Measurements from ENCODE around the gene MCOLN3.

MCOLN3 gene

DNA sequence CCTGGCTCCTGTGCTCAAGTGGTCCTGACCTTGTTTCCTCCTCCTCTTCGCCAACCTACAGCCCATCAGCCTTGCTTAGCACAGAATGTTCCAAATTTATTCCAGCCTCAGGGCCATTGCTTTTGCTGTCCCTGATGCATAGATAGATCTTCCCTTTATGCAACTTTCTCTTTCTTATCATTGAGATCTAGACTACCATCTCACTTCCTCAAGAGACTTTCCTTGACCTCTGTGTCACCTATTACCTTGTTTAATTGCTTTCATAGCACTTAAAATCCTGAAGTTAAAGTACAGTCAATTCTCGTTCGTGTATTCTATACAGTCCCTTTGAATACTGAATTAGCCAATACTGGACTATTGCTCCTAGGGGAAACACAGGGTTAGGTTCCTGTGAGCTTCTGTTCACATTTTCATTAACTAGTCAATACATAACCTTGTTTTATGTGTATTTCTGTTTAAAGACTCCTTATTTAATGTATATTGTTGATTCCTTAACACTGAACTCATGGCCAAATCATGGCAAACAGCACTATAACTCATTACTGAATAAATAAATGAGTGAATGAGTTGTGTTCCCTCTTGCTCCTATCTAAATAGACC, 26.2 kb upstream of the MCOLN3 start:
- H3K27ac ChIP-seq, result no peak overlapping the region
- no peaks in the 10 kb centered on the region for H4K20me1 ChIP-seq
- no peaks in the 10 kb centered on the region for H3K4me1 ChIP-seq
- no peak overlapping the region for H3K9ac ChIP-seq
- H3K4me2 ChIP-seq, result no peak overlapping the region
- no peaks in the 10 kb centered on the region for H3K36me3 ChIP-seq
- no peak overlapping the region for H3K4me3 ChIP-seq
- no peak for TF ChIP-seq Cebpa-rat (IDR thresholded peaks at IDR 0.05)
- H3K27me3 ChIP-seq, result no peaks in the 10 kb centered on the region
- H3K9me3 ChIP-seq (replicated peaks in 1 of 11), result peaks cover 8 to 31% (median 23%) of the 10 kb centered on the region in 11 experiments; a peak in 18 of 22 replicates

DNA sequence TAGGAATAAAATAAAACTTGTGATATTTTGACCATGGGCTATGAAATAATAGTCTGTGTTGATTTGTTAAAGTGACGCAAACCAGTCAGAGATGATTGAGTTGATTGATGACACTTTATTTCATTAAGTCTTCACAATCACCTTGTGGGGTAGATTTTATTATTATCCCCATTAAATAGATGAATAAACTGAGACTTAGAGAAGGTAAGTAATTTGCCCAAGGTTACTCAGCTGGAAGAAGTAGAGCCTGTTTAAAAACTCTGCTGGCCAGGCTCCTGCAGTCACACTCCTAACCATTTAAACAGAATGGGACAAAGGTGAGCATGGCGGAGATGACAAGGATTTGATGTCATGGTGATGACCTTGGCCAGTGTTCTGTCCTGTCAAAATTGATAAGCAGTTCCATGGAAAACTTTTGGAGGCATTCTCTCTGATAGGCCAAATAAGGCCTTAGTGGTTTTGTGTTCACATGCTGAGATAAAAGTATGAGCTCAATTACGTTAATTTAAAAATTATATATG, 22.7 kb upstream of the MCOLN3 start:
- H3K4me1 ChIP-seq, result no peaks in the 10 kb centered on the region
- H3K27me3 ChIP-seq, result no peaks in the 10 kb centered on the region
- peaks cover 0 to 19% (median 13%) of the 10 kb centered on the region in 11 experiments; a peak in 14 of 22 replicates for H3K9me3 ChIP-seq (replicated peaks in 1 of 11)
- no peak overlapping the region for H3K9ac ChIP-seq
- no peak for TF ChIP-seq Cebpa-rat (IDR thresholded peaks at IDR 0.05)
- no peaks in the 10 kb centered on the region for H4K20me1 ChIP-seq
- no peaks in the 10 kb centered on the region for H3K36me3 ChIP-seq
- no peak overlapping the region for H3K4me2 ChIP-seq
- no peak overlapping the region for H3K4me3 ChIP-seq
- H3K27ac ChIP-seq, result no peak overlapping the region

DNA sequence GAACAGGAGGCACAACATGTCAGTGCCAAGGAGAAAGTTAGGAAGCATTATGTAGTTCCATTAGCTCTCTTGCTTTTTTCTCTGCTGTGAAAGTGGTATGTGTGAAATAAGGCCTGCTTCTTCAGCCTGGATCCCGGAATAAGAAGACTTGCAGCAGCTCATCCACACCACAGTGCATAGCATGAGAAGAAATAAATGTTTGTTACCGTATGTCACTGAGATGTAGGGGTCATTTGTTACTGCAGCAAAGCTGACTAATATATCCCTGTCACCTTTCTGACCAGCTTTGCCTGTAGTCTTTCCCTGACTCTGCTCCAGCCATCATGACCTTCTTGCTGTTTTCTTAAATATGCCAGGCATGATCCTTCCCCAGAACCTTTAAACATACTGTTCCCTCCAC, 20.5 kb upstream of the MCOLN3 start:
- no peak overlapping the region for H3K27ac ChIP-seq
- no peak overlapping the region for H3K4me3 ChIP-seq
- no peak for TF ChIP-seq Cebpa-rat (IDR thresholded peaks at IDR 0.05)
- no peaks in the 10 kb centered on the region for H3K27me3 ChIP-seq
- no peak overlapping the region for H3K9ac ChIP-seq
- H3K4me1 ChIP-seq, result no peaks in the 10 kb centered on the region
- H4K20me1 ChIP-seq, result no peaks in the 10 kb centered on the region
- H3K4me2 ChIP-seq, result no peak overlapping the region
- no peaks in the 10 kb centered on the region for H3K36me3 ChIP-seq
- H3K9me3 ChIP-seq (replicated peaks in 1 of 11), result no peaks in the 10 kb centered on the region

DNA sequence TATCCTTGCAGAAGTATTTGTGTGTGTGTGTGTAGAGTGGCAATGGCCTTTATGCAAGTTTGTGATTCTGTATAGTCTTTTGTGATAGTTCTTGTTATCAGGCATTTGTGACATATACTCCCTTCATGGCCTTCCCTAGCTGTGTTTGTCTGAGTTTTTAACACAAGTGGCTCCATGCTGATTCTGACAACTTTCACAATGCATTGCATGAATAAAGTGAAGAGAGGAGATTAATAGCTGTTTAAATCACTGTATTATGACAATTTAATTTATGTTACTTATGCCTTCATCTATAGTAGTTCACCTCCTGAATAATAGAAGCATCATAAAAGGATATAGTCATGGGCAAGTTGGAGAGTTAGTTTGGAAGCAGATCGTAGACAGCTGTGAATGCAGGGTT, 17.2 kb upstream of the MCOLN3 start:
- Histone ChIP-seq H3K9me3 (replicated peaks in 1 of 11) (no peaks in the 10 kb centered on the region), H3K4me1 (peaks cover 8 to 18% (median 14%) of the 10 kb centered on the region in 10 experiments; a peak in 18 of 20 replicates), H3K36me3 (no peaks in the 10 kb centered on the region), H3K27ac (no peak overlapping the region), H3K9ac (no peak overlapping the region), H3K27me3 (no peaks in the 10 kb centered on the region), H3K4me2 (no peak overlapping the region), H3K4me3 (no peak overlapping the region), H4K20me1 (no peaks in the 10 kb centered on the region)
- TF ChIP-seq Cebpa-rat (IDR thresholded peaks at IDR 0.05), result no peak

DNA sequence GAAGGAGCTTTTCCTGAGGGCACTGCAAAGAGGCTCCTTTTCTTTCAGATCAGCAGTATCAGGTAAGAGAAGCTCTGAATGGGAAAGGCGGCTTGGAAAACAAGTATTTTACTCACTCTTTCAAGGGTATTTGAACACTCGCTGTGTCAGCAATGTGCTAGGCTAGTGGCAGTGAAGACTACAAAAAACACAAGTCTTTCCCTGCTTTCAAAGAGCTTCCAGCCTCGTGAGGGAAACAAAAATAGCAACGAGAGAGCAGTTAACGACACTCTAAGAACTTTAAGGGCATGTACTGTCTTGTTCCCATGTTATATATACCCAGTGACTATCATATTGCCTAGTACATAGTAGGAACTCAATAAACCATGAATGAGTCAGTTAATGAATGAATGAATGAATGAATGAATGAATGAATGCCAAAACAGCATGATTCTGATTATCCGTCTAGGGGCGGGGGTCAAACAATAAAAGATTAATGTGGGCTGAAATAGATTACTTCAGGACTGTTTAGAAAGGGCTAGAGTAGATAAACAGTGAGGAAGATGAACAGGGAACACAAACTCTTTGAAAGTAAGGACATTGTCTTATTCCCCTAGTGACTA, 14.2 kb upstream of the MCOLN3 start:
- no peaks in the 10 kb centered on the region for H3K9me3 ChIP-seq (replicated peaks in 1 of 11)
- H3K9ac ChIP-seq, result peak overlapping the region in 2 of 11 experiments; percentile 6 to 72; a peak in 4 of 22 replicates
- no peaks in the 10 kb centered on the region for H4K20me1 ChIP-seq
- peaks cover 12 to 40% (median 15%) of the 10 kb centered on the region in 10 experiments for H3K4me1 ChIP-seq
- H3K4me2 ChIP-seq, result peak overlapping the region; percentile 82 to 95 (median 91)
- H3K36me3 ChIP-seq, result no peaks in the 10 kb centered on the region
- no peak for TF ChIP-seq Cebpa-rat (IDR thresholded peaks at IDR 0.05)
- peak overlapping the region in 2 of 11 experiments; percentile 28 to 68; a peak in 3 of 22 replicates for H3K27ac ChIP-seq
- no peaks in the 10 kb centered on the region for H3K27me3 ChIP-seq
- peak overlapping the region in 6 of 10 experiments; percentile 40 to 60 (median 57); a peak in 8 of 20 replicates for H3K4me3 ChIP-seq

DNA sequence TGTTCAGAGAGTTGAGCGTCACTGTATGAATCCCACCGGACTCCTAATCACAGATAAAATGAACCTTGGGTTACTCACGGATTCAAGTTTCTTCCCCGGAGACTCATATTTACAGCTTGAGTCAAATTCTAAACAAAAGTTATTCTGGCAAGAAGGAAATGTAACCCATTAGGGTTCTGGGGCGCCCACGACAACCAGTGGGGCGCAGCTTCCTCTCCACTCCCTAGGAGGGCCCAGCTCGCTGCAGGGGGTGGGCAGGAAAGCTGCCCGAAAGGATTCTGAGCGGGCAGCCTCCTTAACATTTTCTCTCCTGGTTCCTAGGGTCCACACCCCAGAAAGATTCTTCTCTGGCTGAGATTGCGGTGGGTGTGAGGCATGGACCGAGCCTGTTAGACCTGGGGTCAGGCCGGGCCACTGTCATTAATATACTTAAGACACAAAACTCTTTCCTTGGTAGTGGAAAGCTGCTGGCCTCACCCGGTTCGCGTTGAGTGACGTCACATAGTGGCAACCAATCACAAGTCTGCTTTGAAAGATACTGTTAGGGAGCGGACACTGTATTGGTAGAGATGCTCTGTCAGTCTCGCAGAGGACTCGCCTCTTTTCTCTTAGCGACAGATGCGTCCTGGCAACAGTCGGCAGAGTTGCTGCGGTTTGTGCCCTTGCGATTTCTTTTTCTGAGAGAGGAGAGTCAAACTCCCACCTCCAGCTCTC, 13.6 kb upstream of the MCOLN3 start:
- Histone ChIP-seq H3K9ac (peak overlapping the region; percentile 11 to 72 (median 57); a peak in 19 of 22 replicates), H3K4me3 (peak overlapping the region; percentile 40 to 68 (median 57))

DNA sequence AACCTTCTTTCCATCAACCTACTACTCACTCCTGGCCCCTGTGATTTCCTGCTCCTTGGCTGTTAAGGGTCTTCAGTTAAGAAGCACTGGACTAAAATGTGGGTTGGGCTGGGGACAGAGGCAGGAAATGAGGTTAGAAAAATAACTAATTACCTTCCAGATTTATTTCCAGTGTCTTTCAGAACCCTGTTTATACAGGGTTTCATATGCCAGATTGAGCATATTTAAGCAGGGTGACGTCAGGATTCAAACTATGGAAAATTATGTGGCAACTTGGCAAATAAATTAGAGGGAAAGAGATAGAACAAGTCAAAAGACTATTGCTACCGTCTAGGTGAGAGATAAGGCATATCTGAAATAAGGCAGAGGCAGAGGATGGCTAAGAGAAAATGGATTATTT, 11.7 kb upstream of the MCOLN3 start:
- no peak for TF ChIP-seq Cebpa-rat (IDR thresholded peaks at IDR 0.05)
- Histone ChIP-seq H3K4me2 (no peak overlapping the region; a peak in 1 of 22 replicates), H4K20me1 (no peaks in the 10 kb centered on the region), H3K4me1 (peaks cover 12 to 44% (median 15%) of the 10 kb centered on the region in 10 experiments), H3K4me3 (no peak overlapping the region), H3K27me3 (no peaks in the 10 kb centered on the region), H3K36me3 (no peaks in the 10 kb centered on the region), H3K27ac (no peak overlapping the region), H3K9me3 (replicated peaks in 1 of 11) (no peaks in the 10 kb centered on the region), H3K9ac (no peak overlapping the region)

More for the DNA sequence above, 13.6 kb upstream of the MCOLN3 start:
- Histone ChIP-seq H3K9me3 (replicated peaks in 1 of 11) (no peaks in the 10 kb centered on the region), H3K27me3 (no peaks in the 10 kb centered on the region), H3K36me3 (no peaks in the 10 kb centered on the region), H3K4me1 (peaks cover 12 to 44% (median 15%) of the 10 kb centered on the region in 10 experiments), H4K20me1 (no peaks in the 10 kb centered on the region), H3K4me2 (peak overlapping the region; percentile 82 to 95 (median 91)), H3K27ac (peak overlapping the region in 6 of 11 experiments; percentile 9 to 73 (median 25); a peak in 5 of 22 replicates)
- TF ChIP-seq Cebpa-rat (IDR thresholded peaks at IDR 0.05), result no peak

DNA sequence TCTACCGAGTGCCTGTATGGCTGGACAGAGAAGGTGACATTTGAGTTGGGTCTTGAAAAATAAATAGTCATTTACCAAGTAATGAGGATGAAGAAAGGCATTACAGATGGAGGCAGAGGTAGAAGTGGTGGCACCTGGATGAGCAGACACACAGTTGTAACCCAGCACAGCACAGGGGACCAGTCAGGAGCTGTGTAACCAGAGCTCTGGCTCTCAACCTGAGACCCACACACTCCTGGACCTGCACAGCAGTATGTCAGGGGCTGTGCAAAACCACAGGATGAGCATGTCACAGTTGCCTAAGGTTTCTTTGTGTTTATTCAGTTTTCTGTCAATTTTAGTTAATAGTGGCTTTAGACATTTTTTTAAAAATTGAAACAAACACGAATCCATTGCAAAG, 11.3 kb upstream of the MCOLN3 start:
- no peaks in the 10 kb centered on the region for H3K36me3 ChIP-seq
- no peaks in the 10 kb centered on the region for H4K20me1 ChIP-seq
- peak overlapping the region in 1 of 11 experiments; percentile 57; a peak in 1 of 22 replicates for H3K27ac ChIP-seq
- no peaks in the 10 kb centered on the region for H3K9me3 ChIP-seq (replicated peaks in 1 of 11)
- TF ChIP-seq Cebpa-rat (IDR thresholded peaks at IDR 0.05), result no peak; a peak in 1 of 22 replicates
- H3K4me3 ChIP-seq, result no peak overlapping the region
- no peak overlapping the region for H3K9ac ChIP-seq
- H3K27me3 ChIP-seq, result no peaks in the 10 kb centered on the region
- H3K4me2 ChIP-seq, result peak overlapping the region in 2 of 11 experiments; percentile 38 to 66; a peak in 5 of 22 replicates
- peaks cover 12 to 44% (median 15%) of the 10 kb centered on the region in 10 experiments for H3K4me1 ChIP-seq

DNA sequence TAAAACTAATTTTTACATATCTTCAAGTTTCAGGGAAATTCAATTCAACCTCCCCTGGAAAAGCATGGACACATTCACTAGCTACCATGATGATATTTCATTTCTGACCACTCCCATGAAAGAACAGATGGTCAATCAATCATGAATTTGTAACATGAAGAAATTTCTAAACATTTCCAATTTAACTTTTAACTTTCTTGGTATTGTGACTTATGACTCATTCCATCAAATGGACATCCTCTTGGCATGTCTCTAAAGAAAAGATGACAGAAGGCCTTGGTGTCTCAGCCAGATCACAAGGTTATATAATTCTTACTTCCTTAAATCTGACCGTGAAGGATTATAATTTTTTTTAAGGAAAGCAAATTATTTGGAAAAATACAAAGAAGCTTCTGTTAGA, 10.5 kb upstream of the MCOLN3 start:
- Histone ChIP-seq H4K20me1 (no peaks in the 10 kb centered on the region), H3K4me3 (no peak overlapping the region), H3K9ac (no peak overlapping the region), H3K4me1 (peaks cover 12 to 44% (median 15%) of the 10 kb centered on the region in 10 experiments), H3K4me2 (peak overlapping the region in 3 of 11 experiments; percentile 13 to 66 (median 38); a peak in 5 of 22 replicates), H3K36me3 (no peaks in the 10 kb centered on the region), H3K27me3 (no peaks in the 10 kb centered on the region), H3K9me3 (replicated peaks in 1 of 11) (no peaks in the 10 kb centered on the region), H3K27ac (peak overlapping the region in 3 of 11 experiments; percentile 14 to 57 (median 48); a peak in 4 of 22 replicates)
- TF ChIP-seq Cebpa-rat (IDR thresholded peaks at IDR 0.05), result no peak
